HL-60 (cell line): ENCODE data around the gene GAB2.

ENCODE experiments used
- GABPA ChIP-seq: IDR thresholded peaks from 2 replicates; pipeline ENCODE4 v1.6.1; 2012; ENCODE audit warnings: low read depth
- POLR2AphosphoS5 ChIP-seq: IDR thresholded peaks from 2 replicates; pipeline ENCODE4 v1.6.1; 2012; ENCODE audit warnings: low read depth
- SPI1 ChIP-seq: IDR thresholded peaks from 2 replicates; pipeline ENCODE4 v1.6.1; 2012; ENCODE audit warnings: low read depth, mild to moderate bottlenecking, borderline replicate concordance
- TF ChIP-seq, protein P1 (sequence below): IDR thresholded peaks from one replicate; pipeline ENCODE4 v1.5.1; 2011; ENCODE audit warnings: low read length, control low read depth, inconsistent platforms; ENCODE audit not compliant: insufficient read depth
- TF ChIP-seq, protein P2 (sequence below): IDR thresholded peaks from 2 replicates; pipeline ENCODE4 v1.6.1; 2012; ENCODE audit warnings: low read depth; ENCODE audit not compliant: insufficient replicate concordance

DNA sequence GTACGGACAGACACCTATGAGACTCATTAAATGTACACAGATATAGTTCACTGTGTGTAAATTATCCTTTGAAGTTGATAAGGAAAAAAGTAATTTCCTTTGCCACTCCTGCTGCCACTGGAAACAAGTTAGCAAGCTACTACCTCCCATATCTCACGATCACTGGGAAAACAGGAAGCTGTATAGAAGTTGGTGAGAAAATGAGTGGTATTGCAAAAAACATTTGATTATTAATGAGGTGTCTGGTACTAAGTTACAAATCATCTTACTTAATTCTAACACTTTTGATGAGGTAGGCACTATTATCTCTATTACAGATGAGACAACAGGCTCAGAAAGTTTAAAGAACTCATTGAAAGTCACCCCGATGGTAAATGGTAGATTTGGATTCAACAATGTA, 68.5 kb downstream of the GAB2 start:
- TF ChIP-seq, protein P1, sequence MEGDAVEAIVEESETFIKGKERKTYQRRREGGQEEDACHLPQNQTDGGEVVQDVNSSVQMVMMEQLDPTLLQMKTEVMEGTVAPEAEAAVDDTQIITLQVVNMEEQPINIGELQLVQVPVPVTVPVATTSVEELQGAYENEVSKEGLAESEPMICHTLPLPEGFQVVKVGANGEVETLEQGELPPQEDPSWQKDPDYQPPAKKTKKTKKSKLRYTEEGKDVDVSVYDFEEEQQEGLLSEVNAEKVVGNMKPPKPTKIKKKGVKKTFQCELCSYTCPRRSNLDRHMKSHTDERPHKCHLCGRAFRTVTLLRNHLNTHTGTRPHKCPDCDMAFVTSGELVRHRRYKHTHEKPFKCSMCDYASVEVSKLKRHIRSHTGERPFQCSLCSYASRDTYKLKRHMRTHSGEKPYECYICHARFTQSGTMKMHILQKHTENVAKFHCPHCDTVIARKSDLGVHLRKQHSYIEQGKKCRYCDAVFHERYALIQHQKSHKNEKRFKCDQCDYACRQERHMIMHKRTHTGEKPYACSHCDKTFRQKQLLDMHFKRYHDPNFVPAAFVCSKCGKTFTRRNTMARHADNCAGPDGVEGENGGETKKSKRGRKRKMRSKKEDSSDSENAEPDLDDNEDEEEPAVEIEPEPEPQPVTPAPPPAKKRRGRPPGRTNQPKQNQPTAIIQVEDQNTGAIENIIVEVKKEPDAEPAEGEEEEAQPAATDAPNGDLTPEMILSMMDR = no peak
- TF ChIP-seq SPI1 (0 out of 2 replicates have a peak, but pooled peaks have one; percentile 16), GABPA (no peak), POLR2AphosphoS5 (no peak)
- TF ChIP-seq, protein P2, sequence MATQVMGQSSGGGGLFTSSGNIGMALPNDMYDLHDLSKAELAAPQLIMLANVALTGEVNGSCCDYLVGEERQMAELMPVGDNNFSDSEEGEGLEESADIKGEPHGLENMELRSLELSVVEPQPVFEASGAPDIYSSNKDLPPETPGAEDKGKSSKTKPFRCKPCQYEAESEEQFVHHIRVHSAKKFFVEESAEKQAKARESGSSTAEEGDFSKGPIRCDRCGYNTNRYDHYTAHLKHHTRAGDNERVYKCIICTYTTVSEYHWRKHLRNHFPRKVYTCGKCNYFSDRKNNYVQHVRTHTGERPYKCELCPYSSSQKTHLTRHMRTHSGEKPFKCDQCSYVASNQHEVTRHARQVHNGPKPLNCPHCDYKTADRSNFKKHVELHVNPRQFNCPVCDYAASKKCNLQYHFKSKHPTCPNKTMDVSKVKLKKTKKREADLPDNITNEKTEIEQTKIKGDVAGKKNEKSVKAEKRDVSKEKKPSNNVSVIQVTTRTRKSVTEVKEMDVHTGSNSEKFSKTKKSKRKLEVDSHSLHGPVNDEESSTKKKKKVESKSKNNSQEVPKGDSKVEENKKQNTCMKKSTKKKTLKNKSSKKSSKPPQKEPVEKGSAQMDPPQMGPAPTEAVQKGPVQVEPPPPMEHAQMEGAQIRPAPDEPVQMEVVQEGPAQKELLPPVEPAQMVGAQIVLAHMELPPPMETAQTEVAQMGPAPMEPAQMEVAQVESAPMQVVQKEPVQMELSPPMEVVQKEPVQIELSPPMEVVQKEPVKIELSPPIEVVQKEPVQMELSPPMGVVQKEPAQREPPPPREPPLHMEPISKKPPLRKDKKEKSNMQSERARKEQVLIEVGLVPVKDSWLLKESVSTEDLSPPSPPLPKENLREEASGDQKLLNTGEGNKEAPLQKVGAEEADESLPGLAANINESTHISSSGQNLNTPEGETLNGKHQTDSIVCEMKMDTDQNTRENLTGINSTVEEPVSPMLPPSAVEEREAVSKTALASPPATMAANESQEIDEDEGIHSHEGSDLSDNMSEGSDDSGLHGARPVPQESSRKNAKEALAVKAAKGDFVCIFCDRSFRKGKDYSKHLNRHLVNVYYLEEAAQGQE = no peak
